Activated CD4-positive, alpha-beta T cell treated with anti-CD3 and anti-CD28 coated beads, Interleukin-2, amount 50 U/mL, for 1 hour (primary cell): Measurements from ENCODE around the gene RAB13.
A peak's percentile ranks its signal among the peaks of the same experiment; 100 is the strongest.
"Not testable (repeated sequence)": the region's sequence is repeated elsewhere in the genome, so short reads cannot be mapped to it uniquely, and the experiment has no call there.

Source experiments
- DNase-seq: peaks from one replicate; pipeline ENCODE4 v3.0.0-alpha.2; 2020

The RAB13 gene

DNA sequence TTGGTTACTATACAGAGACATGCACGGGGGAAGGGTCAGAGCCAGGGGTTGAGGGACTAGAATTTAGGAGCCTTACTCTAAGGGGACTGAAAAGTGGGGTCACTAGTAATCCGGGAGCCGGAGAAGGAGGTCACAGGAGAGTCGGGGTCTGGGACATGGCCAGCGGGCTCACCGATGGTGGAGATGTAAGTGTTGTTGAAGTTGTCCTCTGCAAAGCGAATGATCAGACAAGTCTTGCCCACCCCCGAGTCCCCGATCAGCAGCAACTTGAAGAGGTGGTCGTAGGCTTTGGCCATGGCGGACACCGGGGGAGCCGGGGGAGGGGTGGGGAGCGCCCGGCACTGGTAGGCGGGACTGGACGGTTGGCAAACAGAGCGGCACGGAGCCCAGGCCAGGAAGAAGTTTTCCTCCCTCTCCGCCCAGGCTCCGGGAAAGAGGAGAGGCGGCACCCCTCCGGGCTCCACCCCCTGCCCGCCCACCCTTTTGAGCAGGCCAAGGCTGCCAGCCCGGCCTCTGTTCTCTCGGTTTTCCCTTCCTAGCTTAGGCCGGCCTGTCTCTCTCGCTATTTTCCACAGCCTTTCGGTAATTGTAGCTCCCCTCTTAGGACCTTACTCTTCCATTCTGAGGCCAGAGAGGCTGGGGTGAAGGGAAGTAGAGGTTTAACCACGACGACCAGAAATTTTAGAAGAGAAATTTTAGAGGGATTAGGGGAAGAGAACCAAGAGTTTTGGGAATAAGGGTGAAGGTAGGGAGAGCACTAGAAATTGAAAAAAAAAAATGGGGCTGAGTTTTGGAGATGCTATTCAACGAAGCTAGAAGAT, at the start of gene RAB13:
Gene RAB13, minus strand, starts transcription at position 399 of the 821 bp plus-strand sequence. Its CDS starts 103 bp downstream, at position 296.
- DNase-seq = no peak

GRCh38 chr1:154033697-154034096, 47.6 kb upstream of the RAB13 start:
- not testable (repeated sequence) for DNase-seq

- no peak for DNase-seq
Observed at GRCh38 chr1:154019940-154020339, 33.8 kb upstream of the RAB13 start.

DNA sequence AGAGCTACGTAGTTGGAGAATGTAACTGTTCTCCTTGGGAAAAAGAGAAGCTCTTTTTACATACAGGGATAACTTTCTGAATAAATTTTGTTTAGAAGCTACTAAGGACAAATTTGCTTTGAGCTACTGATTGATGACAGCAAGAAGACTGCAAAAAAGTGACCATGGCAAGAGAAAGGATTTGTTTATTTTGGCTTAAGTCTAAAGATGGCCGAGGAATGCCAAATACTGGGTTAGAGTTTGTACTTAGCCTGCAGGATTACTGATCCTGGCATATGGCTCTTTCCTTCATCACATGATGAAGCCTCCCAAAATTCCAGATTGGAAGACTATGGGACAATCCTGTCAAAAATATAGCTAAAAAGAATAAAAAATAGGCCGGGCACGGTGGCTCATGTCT, 33.1 kb upstream of the RAB13 start:
- DNase-seq = no peak

DNA sequence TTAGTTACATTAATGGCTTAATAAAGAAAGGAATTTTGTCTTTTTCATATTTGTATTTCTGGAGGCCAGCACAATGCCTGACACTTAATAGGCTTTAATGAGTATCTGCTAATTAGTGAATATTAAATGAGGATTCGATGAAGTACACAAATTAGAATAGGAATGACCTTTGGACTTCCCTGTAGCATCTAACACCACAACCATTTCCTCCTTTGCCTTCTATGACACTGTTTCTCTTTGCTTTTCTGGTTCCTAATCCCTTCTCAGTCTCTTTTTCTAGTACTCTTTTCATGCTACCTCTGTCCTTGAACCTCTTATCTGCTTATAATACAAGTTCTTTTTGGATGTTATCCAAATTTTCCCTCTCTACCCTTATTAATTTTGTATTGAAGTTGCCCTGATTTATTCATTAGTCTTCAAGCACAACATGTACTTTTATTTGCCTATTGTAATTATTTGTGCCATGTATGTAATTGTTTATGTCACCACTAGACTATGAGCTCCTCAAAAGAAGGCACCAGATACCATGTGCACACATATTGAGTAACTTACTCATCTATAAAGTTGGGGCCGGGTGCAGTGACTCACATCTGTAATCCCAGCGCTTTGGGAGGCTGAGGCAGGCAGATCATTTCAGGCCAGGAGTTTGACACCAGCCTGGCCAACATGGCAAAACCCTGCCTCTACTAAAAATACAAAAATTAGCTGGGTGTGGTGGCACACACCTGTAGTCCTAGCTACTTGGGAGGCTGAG, 28.2 kb upstream of the RAB13 start:
- DNase-seq = no peak

DNA sequence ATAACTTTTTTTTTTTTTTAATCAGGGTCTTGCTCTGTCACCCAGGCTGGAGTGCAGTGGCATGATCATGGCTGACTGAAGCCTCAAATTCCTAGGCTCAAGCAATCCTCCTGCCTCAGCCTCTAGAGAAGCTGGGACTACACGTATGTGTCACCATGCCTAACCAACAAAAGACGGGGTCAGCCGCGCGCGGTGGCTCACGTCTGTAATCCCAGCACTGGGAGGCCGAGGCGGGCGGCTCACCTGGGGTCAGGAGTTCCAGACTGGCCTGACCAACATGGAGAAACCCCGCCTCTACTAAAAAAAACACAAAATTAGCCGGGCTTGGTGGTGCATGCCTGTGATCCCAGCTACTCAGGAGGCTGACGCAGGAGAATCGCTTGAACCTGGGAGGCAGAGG, 26.4 kb upstream of the RAB13 start:
- DNase-seq = not testable (repeated sequence)

GRCh38 chr1:154012129-154012528, 26.0 kb upstream of the RAB13 start:
- no peak for DNase-seq

DNA sequence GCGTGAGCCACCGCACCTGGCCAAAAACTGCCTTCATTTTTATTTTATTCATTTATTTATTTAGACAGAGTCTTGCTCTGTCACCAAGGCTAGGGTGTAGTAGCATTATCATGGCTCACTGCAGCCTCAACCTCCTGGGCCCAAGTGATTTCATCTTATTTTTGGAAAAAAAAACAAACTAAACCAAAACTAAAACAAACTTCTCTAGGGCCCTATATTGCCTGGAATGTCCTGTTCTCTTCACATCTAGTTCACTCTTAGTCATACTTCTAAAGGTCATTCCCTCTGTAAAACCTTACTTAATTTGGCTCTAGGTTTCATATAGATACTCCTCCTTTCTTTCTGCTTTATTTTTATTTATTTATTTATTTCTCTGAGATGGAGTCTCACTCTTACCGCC, 20.0 kb upstream of the RAB13 start:
- DNase-seq = no peak

- DNase-seq = no peak
Observed at GRCh38 chr1:154000420-154000819, 14.3 kb upstream of the RAB13 start.

- DNase-seq = not testable (repeated sequence)
Observed at GRCh38 chr1:153996882-153997281, 10.7 kb upstream of the RAB13 start.

DNA sequence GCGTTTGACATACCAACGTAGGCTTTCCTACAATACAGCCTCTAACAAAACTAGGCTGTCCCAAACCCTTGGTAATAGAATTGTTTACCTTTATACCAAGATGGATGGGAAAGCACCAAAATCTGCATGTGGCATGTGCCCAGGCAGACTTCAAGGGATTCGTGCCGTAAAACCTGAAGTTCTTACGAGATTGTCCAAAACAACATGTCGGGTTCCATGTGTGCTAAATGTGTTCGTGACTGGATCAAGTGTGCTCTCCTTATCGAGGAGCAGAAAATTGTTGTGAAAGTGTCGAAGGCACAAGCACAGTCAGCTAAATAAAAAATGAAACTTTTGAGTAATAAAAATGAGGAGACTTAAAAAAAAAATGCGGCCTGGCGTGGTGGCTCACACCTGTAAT, 9.5 kb upstream of the RAB13 start:
- no peak for DNase-seq

GRCh38 chr1:153995202-153995601, 9.1 kb upstream of the RAB13 start:
- no peak for DNase-seq

- no peak for DNase-seq
Observed at GRCh38 chr1:153991806-153992205, 5.7 kb upstream of the RAB13 start.

DNA sequence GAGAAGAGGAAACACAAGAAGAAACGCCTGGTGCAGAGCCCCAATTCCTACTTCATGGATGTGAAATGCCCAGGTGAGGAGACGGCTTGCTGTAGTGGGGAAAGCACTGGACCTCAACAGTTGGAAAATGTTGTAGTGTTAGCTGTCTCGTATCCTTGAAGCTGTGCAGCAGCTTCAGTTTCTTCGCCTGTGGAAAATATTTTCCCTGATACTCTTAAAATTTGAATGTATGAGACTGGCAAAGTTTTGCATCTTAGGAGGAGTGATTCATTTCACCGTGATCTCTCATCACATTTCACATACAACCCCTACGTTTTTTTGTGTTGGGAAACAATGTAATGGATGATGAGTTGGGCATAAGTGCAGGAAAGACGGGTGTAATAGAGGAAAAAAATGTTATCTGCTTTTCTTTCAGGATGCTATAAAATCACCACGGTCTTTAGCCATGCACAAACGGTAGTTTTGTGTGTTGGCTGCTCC, 5.1 kb upstream of the RAB13 start:
- no peak for DNase-seq

- DNase-seq = peak; percentile 80
Observed at GRCh38 chr1:153990468-153991150, 4.5 kb upstream of the RAB13 start, which contains the start of gene RPS27. TSS of gene RPS27 (plus strand) at chr1:153990762. CDS start at chr1:153990797, 35 bp downstream.

- no peak for DNase-seq
Observed at GRCh38 chr1:153987621-153988020, 1.5 kb upstream of the RAB13 start.

DNA sequence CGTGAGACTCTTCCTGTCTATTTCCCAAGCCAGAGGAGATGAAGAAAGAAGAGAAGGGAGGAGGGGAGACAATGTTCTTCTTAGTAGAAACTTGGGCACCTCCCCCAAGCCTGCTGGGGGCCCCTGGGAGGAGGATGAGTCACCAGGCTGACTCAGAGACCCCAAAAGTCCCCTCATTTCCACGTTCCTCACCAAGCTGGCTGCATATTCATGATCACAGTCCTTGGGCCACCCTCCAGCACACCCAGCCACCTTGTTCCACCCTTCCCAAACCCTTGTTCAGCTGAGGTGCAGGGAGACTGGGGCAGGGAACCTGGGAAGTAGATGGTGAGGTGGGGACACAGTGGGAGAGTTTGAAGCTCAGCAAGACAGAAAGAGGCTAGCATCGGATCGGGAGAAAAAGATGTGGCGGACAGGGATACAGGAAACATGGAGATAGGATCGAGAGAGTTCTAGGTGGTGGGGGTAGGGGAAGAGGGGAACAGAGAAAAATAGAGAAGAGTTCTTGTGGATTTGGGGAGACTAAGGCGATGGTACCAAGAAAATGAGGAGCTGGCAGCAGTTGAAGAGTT, 712 bp downstream of the RAB13 start:
- DNase-seq = no peak

- DNase-seq = no peak
Observed at GRCh38 chr1:153984123-153984894, 1.8 kb downstream of the RAB13 start.

GRCh38 chr1:153981735-153982134, 4.4 kb downstream of the RAB13 start:
- not testable (repeated sequence) for DNase-seq

- DNase-seq = not testable (repeated sequence)
Observed at GRCh38 chr1:153979091-153979490, 7.0 kb downstream of the RAB13 start.

DNA sequence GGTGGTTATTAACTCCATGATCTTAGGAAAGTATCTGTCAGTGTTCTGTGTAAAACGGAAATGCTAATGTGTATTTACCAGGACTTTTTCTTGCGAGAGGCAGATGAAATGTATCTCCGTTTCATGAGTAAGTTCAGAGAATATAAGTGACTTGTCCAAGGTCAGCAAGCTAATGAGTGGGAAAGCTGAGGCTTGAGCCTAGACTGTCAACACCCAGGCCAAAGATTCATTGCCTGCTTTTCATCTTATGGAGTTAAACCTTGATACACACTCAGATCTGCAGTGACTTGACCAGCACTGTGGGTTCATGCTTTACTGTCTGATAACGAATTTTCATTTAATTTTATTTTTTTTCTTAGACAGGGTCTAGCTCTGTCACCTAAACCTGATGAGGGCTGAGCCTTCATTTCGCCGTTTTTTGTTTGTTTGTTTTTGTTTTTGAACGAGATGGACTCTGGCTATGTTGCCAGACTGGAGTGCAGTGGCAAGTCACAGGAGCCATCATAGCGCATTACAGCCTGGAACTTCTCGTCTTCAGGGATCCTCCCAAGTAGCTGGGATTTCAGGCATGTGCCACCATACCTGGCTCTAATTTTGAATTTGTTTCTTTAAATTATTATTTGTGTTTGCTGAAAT, 7.7 kb downstream of the RAB13 start:
- DNase-seq = no peak
